Effector memory CD8-positive, alpha-beta T cell (primary cell): ENCODE measurements around the gene IRF8.
"Not testable (repeated sequence)": the region's sequence is repeated elsewhere in the genome, so short reads cannot be mapped to it uniquely, and the experiment has no call there.

ENCODE experiments used
- ATAC-seq: fragments of 150-1000 bp; cut with Tn5 transposase; replicated peaks from 2 replicates; pipeline ENCODE4 v1.10.0; 2021; ENCODE audit warnings: mild to moderate bottlenecking, moderate library complexity
- DNase-seq, 3 experiments: peaks; one replicate each; pipeline ENCODE4 v3.0.0; 2021
- H3K27ac Mint-ChIP-seq, 2 donors: one replicate each; pipeline ENCODE4 v1.8.0; 2022; ENCODE audit warnings: mild to moderate bottlenecking in 2 of 2, mixed read lengths in 2 of 2, moderate library complexity in 2 of 2
- H3K27me3 Mint-ChIP-seq, 2 donors: one replicate each; pipeline ENCODE4 v1.8.0; 2022; ENCODE audit warnings: mixed read lengths in 2 of 2
- H3K36me3 Mint-ChIP-seq: one replicate; pipeline ENCODE4 v1.8.0; 2022; ENCODE audit warnings: mild to moderate bottlenecking, moderate library complexity, mixed read lengths; ENCODE audit not compliant: insufficient read depth
- H3K4me1 Mint-ChIP-seq, 2 donors: one replicate each; pipeline ENCODE4 v1.8.0; 2022; ENCODE audit warnings: low read depth in 2 of 2, mixed read lengths in 2 of 2
- H3K4me3 Mint-ChIP-seq, 2 donors: one replicate each; pipeline ENCODE4 v1.8.0; 2022; ENCODE audit warnings: mild to moderate bottlenecking in 2 of 2, mixed read lengths in 2 of 2, moderate library complexity in 2 of 2
- H3K9me3 Mint-ChIP-seq, 2 donors: one replicate each; pipeline ENCODE4 v1.8.0; 2022; ENCODE audit warnings: mixed read lengths in 2 of 2

The IRF8 gene

GRCh38 chr16:85930301-85930700 lies 31.3 kb downstream of the IRF8 start:
- Mint-ChIP-seq H3K4me1 (peaks cover 13 to 26% of the 10 kb centered on the region in 2 donors), H3K9me3 (no peaks in the 10 kb centered on the region), H3K27ac (no peak overlapping the region), H3K36me3 (peaks cover 3% of the 10 kb centered on the region), H3K27me3 (peaks cover 8 to 22% of the 10 kb centered on the region in 2 donors), H3K4me3 (no peak overlapping the region)
- DNase-seq (no peak), ATAC-seq (no peak)

GRCh38 chr16:85931596-85932402 lies 32.8 kb downstream of the IRF8 start:
- ATAC-seq (no peak), DNase-seq (no peak)
- H3K4me3 Mint-ChIP-seq, result no peak overlapping the region
- H3K27me3 Mint-ChIP-seq, result peaks cover 8 to 22% of the 10 kb centered on the region in 2 donors
- H3K27ac Mint-ChIP-seq, result no peak overlapping the region
- peaks cover 26 to 41% of the 10 kb centered on the region in 2 donors for H3K4me1 Mint-ChIP-seq
- H3K36me3 Mint-ChIP-seq, result peaks cover 13% of the 10 kb centered on the region
- no peaks in the 10 kb centered on the region for H3K9me3 Mint-ChIP-seq

- H3K36me3 Mint-ChIP-seq, result peaks cover 13% of the 10 kb centered on the region
- H3K4me1 Mint-ChIP-seq, result peaks cover 36 to 51% of the 10 kb centered on the region in 2 donors
- no peak for ATAC-seq
- H3K9me3 Mint-ChIP-seq, result no peaks in the 10 kb centered on the region
- H3K4me3 Mint-ChIP-seq, result peak overlapping the region; percentile 50 to 67
- H3K27ac Mint-ChIP-seq, result peak overlapping the region; percentile 55 to 92
- DNase-seq, result no peak
- H3K27me3 Mint-ChIP-seq, result peaks cover 0 to under 1% of the 10 kb centered on the region in 2 donors
These were observed 35.2 kb downstream of the IRF8 start for GRCh38 chr16:85934210-85934609.

GRCh38 chr16:85935391-85935973 lies 36.5 kb downstream of the IRF8 start:
- Mint-ChIP-seq H3K27ac (peak overlapping the region; percentile 91 to 95), H3K36me3 (peaks cover 13% of the 10 kb centered on the region), H3K4me1 (peaks cover 44 to 49% of the 10 kb centered on the region in 2 donors), H3K4me3 (peak overlapping the region; percentile 72 to 83), H3K27me3 (no peaks in the 10 kb centered on the region), H3K9me3 (no peaks in the 10 kb centered on the region)
- peak in 1 of 3 experiments; percentile 6 for DNase-seq
- ATAC-seq, result no peak

GRCh38 chr16:85935974-85936760 lies 37.2 kb downstream of the IRF8 start:
- ATAC-seq (peak; percentile 88), DNase-seq (peak; percentile 66 to 75 (median 69))
- Mint-ChIP-seq H3K4me1 (peaks cover 44 to 49% of the 10 kb centered on the region in 2 donors), H3K9me3 (no peaks in the 10 kb centered on the region), H3K36me3 (peaks cover 13% of the 10 kb centered on the region), H3K4me3 (peak overlapping the region; percentile 72 to 83), H3K27ac (peak overlapping the region; percentile 91 to 95), H3K27me3 (no peaks in the 10 kb centered on the region)

- H3K9me3 Mint-ChIP-seq, result no peaks in the 10 kb centered on the region
- no peaks in the 10 kb centered on the region for H3K27me3 Mint-ChIP-seq
- peaks cover 13% of the 10 kb centered on the region for H3K36me3 Mint-ChIP-seq
- H3K4me1 Mint-ChIP-seq, result peaks cover 44 to 49% of the 10 kb centered on the region in 2 donors
- peak overlapping the region; percentile 72 to 83 for H3K4me3 Mint-ChIP-seq
- no peak for ATAC-seq
- H3K27ac Mint-ChIP-seq, result peak overlapping the region; percentile 91 to 95
- no peak for DNase-seq
These were observed 37.9 kb downstream of the IRF8 start for GRCh38 chr16:85936816-85937215.

GRCh38 chr16:85940214-85940613 lies 41.3 kb downstream of the IRF8 start:
- H3K27me3 Mint-ChIP-seq, result no peaks in the 10 kb centered on the region
- H3K36me3 Mint-ChIP-seq, result peaks cover 11% of the 10 kb centered on the region
- H3K4me3 Mint-ChIP-seq, result no peak overlapping the region

GRCh38 chr16:85941863-85942644 lies 43.1 kb downstream of the IRF8 start:
- ATAC-seq (no peak), DNase-seq (no peak)
- Mint-ChIP-seq H3K4me3 (no peak overlapping the region), H3K27ac (no peak overlapping the region), H3K36me3 (no peaks in the 10 kb centered on the region), H3K4me1 (peaks cover 20 to 21% of the 10 kb centered on the region in 2 donors), H3K27me3 (peaks cover 5 to 14% of the 10 kb centered on the region in 2 donors), H3K9me3 (no peaks in the 10 kb centered on the region)

More at GRCh38 chr16:85940214-85940613, 41.3 kb downstream of the IRF8 start:
- Mint-ChIP-seq H3K27ac (no peak overlapping the region), H3K4me1 (peaks cover 31 to 37% of the 10 kb centered on the region in 2 donors), H3K9me3 (no peaks in the 10 kb centered on the region)
- DNase-seq (no peak), ATAC-seq (no peak)

- peaks cover 18 to 21% of the 10 kb centered on the region in 2 donors for H3K4me1 Mint-ChIP-seq
These were observed 43.7 kb downstream of the IRF8 start for GRCh38 chr16:85942659-85943058.

GRCh38 chr16:85943711-85944110 lies 44.7 kb downstream of the IRF8 start:
- H3K9me3 Mint-ChIP-seq, result no peaks in the 10 kb centered on the region
- peaks cover 18 to 19% of the 10 kb centered on the region in 2 donors for H3K4me1 Mint-ChIP-seq
- ATAC-seq (no peak), DNase-seq (no peak)
- H3K4me3 Mint-ChIP-seq, result no peak overlapping the region
- no peak overlapping the region for H3K27ac Mint-ChIP-seq
- H3K36me3 Mint-ChIP-seq, result no peaks in the 10 kb centered on the region
- peaks cover 5 to 18% of the 10 kb centered on the region in 2 donors for H3K27me3 Mint-ChIP-seq

More at GRCh38 chr16:85942659-85943058, 43.7 kb downstream of the IRF8 start:
- H3K27me3 Mint-ChIP-seq, result peaks cover 5 to 18% of the 10 kb centered on the region in 2 donors
- not testable (repeated sequence) for H3K36me3 Mint-ChIP-seq, H3K9me3 Mint-ChIP-seq, ATAC-seq, H3K27ac Mint-ChIP-seq, H3K4me3 Mint-ChIP-seq, DNase-seq

GRCh38 chr16:85944572-85945423 lies 45.8 kb downstream of the IRF8 start:
- no peak overlapping the region for H3K27ac Mint-ChIP-seq
- ATAC-seq, result no peak
- H3K27me3 Mint-ChIP-seq, result peaks cover 5 to 18% of the 10 kb centered on the region in 2 donors
- no peaks in the 10 kb centered on the region for H3K36me3 Mint-ChIP-seq
- DNase-seq, result no peak
- H3K4me1 Mint-ChIP-seq, result peaks cover 12 to 19% of the 10 kb centered on the region in 2 donors
- H3K4me3 Mint-ChIP-seq, result no peak overlapping the region
- H3K9me3 Mint-ChIP-seq, result no peaks in the 10 kb centered on the region

- no peaks in the 10 kb centered on the region for H3K9me3 Mint-ChIP-seq
- H3K36me3 Mint-ChIP-seq, result no peaks in the 10 kb centered on the region
- H3K27ac Mint-ChIP-seq, result no peak overlapping the region
These were observed 46.4 kb downstream of the IRF8 start for GRCh38 chr16:85945424-85945751.

More at GRCh38 chr16:85945424-85945751, 46.4 kb downstream of the IRF8 start:
- Mint-ChIP-seq H3K4me1 (peaks cover 11 to 22% of the 10 kb centered on the region in 2 donors), H3K27me3 (peaks cover 5 to 18% of the 10 kb centered on the region in 2 donors), H3K4me3 (no peak overlapping the region)
- DNase-seq (no peak), ATAC-seq (no peak)
